ENCODE measurements around the gene CALML6.

- TF ChIP-seq CTCF (conservative IDR thresholded peaks at IDR 0.05; ENCODE audit: low read length) (no peak), EZH2phosphoT487 (IDR thresholded peaks at IDR 0.05; ENCODE audit: borderline replicate concordance) (no peak)
Measured at GRCh38 chr1:1937549-1938275, 22.7 kb downstream of the CALML6 start.
